GM18499 (cell line): ENCODE results near the gene ANAPC2.

Source experiments
- ATAC-seq: cut with Tn5 transposase; IDR thresholded peaks from one replicate; pipeline ENCODE4 v1.9.1; 2021; ENCODE audit warnings: moderate number of reproducible peaks; ENCODE audit not compliant: insufficient read depth, unreplicated experiment

The ANAPC2 gene

GRCh38 chr9:137134191-137134590 lies 54.2 kb downstream of the ANAPC2 start:
- ATAC-seq = no peak

GRCh38 chr9:137130176-137130755 lies 58.1 kb downstream of the ANAPC2 start:
- no peak for ATAC-seq

- ATAC-seq = no peak
Observed at GRCh38 chr9:137129456-137130175, 58.7 kb downstream of the ANAPC2 start.

DNA sequence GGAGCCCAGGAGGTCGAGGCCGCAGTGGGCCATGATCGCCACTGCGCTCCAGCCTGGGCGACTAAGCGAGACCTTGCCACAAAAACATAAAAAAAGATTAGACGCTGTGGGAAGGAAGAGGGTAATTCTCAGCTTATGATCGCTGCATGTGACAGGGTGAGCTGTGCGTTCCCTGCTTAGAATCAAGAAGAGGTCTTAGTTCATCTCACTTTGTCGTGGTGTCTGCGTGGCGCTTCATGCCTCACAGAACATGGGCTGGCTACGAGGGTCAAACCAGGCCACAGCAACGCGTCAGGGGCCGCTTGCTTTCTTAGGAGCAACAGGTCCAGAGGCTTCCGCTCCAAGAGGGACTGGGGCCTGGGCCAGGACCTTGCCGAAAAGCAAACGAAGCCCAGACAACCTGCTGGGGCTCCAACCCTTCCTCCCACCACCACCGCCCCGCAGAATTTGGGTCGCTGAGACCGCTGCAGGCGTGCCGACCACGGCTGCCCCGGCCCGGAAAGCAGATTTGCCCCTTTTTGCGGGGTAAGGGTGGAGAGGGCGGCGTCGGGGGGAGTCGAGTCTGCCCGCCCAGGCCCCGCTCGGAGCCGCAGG lies 59.4 kb downstream of the ANAPC2 start:
- no peak for ATAC-seq

GRCh38 chr9:137128158-137128861 lies 60.0 kb downstream of the ANAPC2 start:
- no peak for ATAC-seq

- no peak for ATAC-seq
Observed at GRCh38 chr9:137127301-137128157, 60.8 kb downstream of the ANAPC2 start.

- ATAC-seq = no peak
Observed at GRCh38 chr9:137126786-137127185, 61.6 kb downstream of the ANAPC2 start.
